Right lobe of liver (tissue), 6 donors: ENCODE data around the gene HOXC10. TPM values are rescaled to one million over a fixed set of nuclear protein-coding genes. Genes with fewer than 3 reads are reported as not detected.

ENCODE experiments used
- ATAC-seq, 4 donors: fragments of 200-7000 bp; cut with Tn5 transposase; one replicate each; pipeline ENCODE4 v1.9.1; 2020; ENCODE audit warnings: mild to moderate bottlenecking in 4 of 4, moderate library complexity in 4 of 4
- DNase-seq, 3 donors: peaks; one replicate each; pipeline ENCODE4 v3.0.0-alpha.2; 2020
- H3K27ac ChIP-seq, 3 donors: fragments of 200-600 bp; one replicate each; pipeline ENCODE4 v1.8.0; 2022
- H3K27me3 ChIP-seq, 2 donors: fragments of 200-600 bp; one replicate each; pipeline ENCODE4 v1.8.0; 2022
- H3K36me3 ChIP-seq, 4 donors: fragments of 200-600 bp; sonication (generic) in 1 of 4; one replicate each; pipeline versions ENCODE4 v1.5.1 to v1.8.0; 2017 to 2022; ENCODE audit warnings: control low read depth in 1 of 4
- H3K4me1 ChIP-seq, 4 donors: fragments of 200-600 bp; sonication (generic) in 1 of 4; one replicate each; pipeline versions ENCODE4 v1.5.1 to v1.8.0; 2017 to 2022; ENCODE audit warnings: control low read depth in 1 of 4
- H3K4me3 ChIP-seq, 3 donors: fragments of 200-600 bp; one replicate each; pipeline ENCODE4 v1.8.0; 2022
- H3K9me3 ChIP-seq, 4 donors: fragments of 200-600 bp; sonication (generic) in 1 of 4; one replicate each; pipeline versions ENCODE4 v1.5.1 to v1.8.0; 2017 to 2022; ENCODE audit warnings: control low read depth in 1 of 4
- POLR2A ChIP-seq: fragments of 450-650 bp; IDR thresholded peaks from one replicate; pipeline ENCODE4 v1.6.1; 2017; ENCODE audit warnings: antibody characterized with exemption, mild to moderate bottlenecking
- WGBS: methylation state at CpG from one replicate; pipeline ENCODE4 v1.1.6; 2018; ENCODE audit warnings: low coverage, low lambda C conversion rate; ENCODE audit not compliant: insufficient coverage; ENCODE audit errors: missing lambda C conversion rate; 5-methylcytosine and 5-hydroxymethylcytosine counted together
- intact Hi-C, 2 donors: fragments of 100-400 bp; cut with DNase I; formaldehyde crosslinking; loops; one replicate each; pipeline versions ENCODE4 v1.11.2 to v1.14.1; 2022
- total RNA-seq, 6 experiments: library from RNA; depleted of rRNA in 2 of 6; stranded (reverse); fragments of >200 nt in 2 of 6; fragmentation: NEBNext Ultra II Directional in 3 of 6; extraction: Animal tissue kit (Norgen Biotek cat#: 25700) in 3 of 6; gene quantifications; one replicate each; pipeline versions ENCODE4 v1.1.0 to v1.2.4, GENCODE V29; 2016 to 2023
- TF ChIP-seq, protein P1 (sequence below), 4 donors: fragments of 200-600 bp in 3 of 4; fragments of 450-650 bp in 1 of 4; IDR thresholded peaks; one replicate each; pipeline versions ENCODE4 v1.5.1 to v1.8.0; 2016 to 2022; ENCODE audit warnings: antibody characterized with exemption in 4 of 4, mild to moderate bottlenecking in 2 of 4
- donor health status: DM: no; HTN: yes; CAD: no.
- donor health status: DM: no; HTN: no; CAD: no.
- donor health status: DM: no; HTN: no; CAD: no.
- donor health status: DM: no; HTN: yes; CAD: no.
- donor health status: DM: no; HTN: yes; CAD: no.

HOXC10 gene
- total RNA-seq, 6 experiments from 2014 or later, result not detected

DNA sequence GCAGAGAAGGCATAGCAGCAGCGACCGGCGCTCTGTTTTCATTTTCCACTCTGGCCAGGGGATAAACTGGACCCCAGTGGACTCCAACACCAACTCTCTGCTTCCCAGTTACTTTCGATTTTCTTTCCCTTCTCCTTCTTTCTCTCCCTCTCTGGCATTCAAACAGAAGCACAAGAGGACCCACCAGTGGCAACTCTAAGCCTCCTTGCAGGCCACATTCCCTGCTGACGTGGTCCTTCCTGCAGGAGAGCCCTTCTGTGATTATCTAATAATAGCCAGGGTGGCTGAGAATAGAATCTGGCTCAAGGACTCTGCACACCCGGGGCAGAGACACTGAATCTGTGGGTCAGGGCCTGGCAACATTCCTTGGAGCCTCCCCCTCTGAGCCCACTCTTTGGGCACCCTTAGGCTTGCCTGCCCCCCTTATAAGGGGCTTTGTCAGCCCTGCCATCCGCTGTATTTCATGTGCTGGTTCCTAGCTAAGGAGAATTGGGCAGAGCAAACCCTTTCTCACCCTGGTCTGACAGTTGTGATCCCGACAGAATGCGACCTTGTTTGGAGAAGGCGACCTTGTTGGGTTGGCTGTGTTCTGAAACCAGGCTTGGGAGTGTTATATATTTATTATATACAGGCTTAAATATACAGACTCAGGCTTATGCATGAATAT, 35.1 kb downstream of the HOXC10 start:
- DNase-seq (no peak), ATAC-seq (no peak)
- H3K9me3 ChIP-seq, result no peaks in the 10 kb centered on the region
- H3K27me3 ChIP-seq, result peaks cover 0 to 57% of the 10 kb centered on the region in 2 donors
- no peak for TF ChIP-seq POLR2A
- TF ChIP-seq, protein P1, sequence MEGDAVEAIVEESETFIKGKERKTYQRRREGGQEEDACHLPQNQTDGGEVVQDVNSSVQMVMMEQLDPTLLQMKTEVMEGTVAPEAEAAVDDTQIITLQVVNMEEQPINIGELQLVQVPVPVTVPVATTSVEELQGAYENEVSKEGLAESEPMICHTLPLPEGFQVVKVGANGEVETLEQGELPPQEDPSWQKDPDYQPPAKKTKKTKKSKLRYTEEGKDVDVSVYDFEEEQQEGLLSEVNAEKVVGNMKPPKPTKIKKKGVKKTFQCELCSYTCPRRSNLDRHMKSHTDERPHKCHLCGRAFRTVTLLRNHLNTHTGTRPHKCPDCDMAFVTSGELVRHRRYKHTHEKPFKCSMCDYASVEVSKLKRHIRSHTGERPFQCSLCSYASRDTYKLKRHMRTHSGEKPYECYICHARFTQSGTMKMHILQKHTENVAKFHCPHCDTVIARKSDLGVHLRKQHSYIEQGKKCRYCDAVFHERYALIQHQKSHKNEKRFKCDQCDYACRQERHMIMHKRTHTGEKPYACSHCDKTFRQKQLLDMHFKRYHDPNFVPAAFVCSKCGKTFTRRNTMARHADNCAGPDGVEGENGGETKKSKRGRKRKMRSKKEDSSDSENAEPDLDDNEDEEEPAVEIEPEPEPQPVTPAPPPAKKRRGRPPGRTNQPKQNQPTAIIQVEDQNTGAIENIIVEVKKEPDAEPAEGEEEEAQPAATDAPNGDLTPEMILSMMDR (IDR thresholded peaks at IDR 0.05), result no peak
- H3K36me3 ChIP-seq, result no peaks in the 10 kb centered on the region
- no peak overlapping the region for H3K27ac ChIP-seq
- intact Hi-C loops, result no loop called here
- 23% methylated on average over 9 of the region's 10 CpGs for WGBS
- H3K4me1 ChIP-seq, result peaks cover 0 to 4% (median 0%) of the 10 kb centered on the region in 4 donors
- H3K4me3 ChIP-seq, result no peak overlapping the region

DNA sequence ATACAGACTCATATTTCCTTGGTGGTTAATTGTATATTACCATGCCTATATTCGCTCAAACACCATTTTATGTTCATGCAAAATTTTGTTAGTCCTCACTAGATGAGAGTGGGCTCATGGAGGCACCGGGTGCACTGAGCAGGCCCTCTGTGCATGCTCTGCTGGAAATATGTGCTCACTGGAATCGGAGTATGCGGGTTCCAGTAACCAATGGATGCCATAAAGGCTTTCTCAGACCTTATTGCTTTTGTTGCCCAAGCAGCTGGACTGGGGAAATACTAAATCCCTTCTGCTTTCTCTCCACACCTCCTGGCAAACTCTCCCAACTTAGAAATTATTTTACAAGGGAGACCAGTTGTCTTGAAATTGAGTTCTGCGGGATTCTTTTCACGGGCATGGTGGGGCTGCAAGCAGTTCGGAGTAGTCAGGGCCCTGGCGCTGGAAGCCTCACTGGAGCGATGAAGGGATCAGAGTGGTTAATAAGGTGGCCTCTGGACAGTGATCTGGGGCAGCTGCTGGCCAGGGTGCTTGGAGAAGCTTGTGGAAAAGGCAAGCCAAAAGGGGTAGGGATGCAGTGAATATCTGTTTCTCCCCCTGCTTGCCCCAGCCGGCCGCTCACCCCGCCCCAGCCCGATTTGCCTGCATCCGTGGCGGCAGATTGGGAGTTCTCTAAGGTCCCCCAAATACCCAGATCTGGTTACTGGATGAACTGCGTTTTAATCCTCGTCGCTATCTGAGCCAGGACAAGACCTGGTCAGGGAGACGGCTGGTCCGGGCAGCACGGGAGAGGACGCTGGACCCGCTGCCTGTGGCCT, 35.9 kb downstream of the HOXC10 start:
- DNase-seq, result no peak
- Histone ChIP-seq H3K9me3 (no peaks in the 10 kb centered on the region), H3K4me1 (peaks cover 0 to 4% (median 0%) of the 10 kb centered on the region in 4 donors), H3K36me3 (no peaks in the 10 kb centered on the region), H3K27ac (no peak overlapping the region), H3K4me3 (no peak overlapping the region), H3K27me3 (peaks cover 4 to 54% of the 10 kb centered on the region in 2 donors)
- TF ChIP-seq, protein P1 (IDR thresholded peaks at IDR 0.05), result no peak
- TF ChIP-seq POLR2A, result no peak
- no peak for ATAC-seq
- intact Hi-C loops, result no loop called here
- 42% methylated on average over 10 of the region's 23 CpGs for WGBS

DNA sequence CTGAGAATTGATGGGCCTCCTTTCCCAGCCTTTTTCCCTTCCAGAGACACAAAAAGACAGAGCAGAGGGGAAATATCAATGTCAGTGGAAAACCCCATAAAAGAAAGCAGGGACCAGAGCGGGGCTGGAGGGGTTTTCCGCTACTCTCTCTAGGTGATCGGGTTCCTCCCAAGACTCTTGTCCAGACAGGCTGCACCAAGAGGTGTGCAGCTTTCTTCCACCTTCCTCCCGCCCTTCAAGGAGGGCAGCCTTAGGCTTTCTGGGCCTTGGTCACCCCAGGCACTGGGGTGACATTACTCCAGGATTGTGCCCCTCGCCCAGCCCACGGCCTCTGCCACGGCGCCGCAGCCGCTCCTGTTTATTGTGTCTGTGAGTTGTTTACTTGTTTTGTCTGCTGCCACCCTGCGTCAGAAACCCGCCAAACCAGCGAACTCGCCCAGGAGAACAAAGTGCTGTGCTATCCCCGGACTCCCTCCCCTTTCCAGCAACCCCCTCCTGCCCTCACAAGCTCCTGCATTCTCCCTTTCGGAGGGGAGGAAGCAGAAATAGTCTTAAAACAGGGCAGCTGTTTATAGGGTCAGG, 36.6 kb downstream of the HOXC10 start:
- ATAC-seq (no peak), DNase-seq (no peak)
- Histone ChIP-seq H3K36me3 (no peaks in the 10 kb centered on the region), H3K9me3 (no peaks in the 10 kb centered on the region), H3K27me3 (peaks cover 4 to 58% of the 10 kb centered on the region in 2 donors), H3K4me3 (no peak overlapping the region), H3K4me1 (peaks cover 0 to 4% (median 0%) of the 10 kb centered on the region in 4 donors), H3K27ac (no peak overlapping the region)
- intact Hi-C loops, result no loop called here
- TF ChIP-seq, protein P1 (IDR thresholded peaks at IDR 0.05), result peak in 2 of 4 donors; percentile 14 to 16
- no peak for TF ChIP-seq POLR2A
- WGBS, result 10% methylated on average over 14 of the region's 16 CpGs

DNA sequence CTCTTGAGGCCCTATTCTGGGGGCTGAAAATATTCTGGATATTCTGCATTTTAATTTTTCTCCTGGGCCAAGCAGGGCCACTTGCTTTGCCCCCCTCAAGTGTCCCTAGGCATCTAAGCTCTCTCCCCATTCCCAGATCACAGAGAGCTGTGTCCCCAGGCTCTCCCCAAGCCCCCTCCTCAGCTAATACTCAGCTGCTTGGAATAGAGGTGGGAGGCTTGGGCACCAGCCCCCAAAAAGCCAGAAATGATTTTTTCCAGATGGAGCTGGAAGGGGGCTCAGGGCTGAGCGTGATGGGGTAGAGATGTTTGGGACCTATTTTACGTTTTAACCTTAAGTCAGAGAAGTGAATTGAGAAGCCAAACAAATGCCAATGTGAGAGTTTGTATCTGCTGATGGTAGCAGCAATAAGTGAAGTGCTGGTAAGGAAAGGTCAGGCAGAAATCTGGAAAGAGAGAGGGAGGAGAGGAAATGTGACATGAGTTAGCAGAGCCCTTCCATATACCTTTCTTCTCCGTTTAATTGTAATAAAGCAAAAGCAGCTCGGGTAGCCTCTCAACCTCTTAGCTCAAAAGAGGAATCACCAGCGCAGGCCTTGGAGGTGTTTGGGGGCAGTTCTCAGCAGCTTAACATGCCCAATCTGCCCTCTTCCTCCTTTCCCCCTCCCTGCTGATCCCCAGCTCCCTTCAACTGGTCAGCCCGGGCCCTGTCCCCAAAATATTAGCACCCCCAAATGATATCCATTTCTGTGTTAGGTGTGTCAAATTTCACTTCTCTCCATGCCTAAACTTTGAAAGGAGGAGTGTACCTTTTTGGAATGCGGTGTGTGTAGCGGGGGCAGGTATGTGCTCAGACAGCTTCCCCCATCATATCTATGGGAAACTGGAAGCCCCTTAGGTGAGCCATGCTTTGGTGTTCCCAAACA, 38.3 kb downstream of the HOXC10 start:
- DNase-seq, result no peak
- Histone ChIP-seq H3K27ac (no peak overlapping the region), H3K36me3 (no peaks in the 10 kb centered on the region), H3K4me3 (no peak overlapping the region), H3K27me3 (peaks cover 9 to 60% of the 10 kb centered on the region in 2 donors), H3K9me3 (no peaks in the 10 kb centered on the region), H3K4me1 (peaks cover 0 to 4% (median 0%) of the 10 kb centered on the region in 4 donors)
- 30% methylated on average over 6 of the region's 8 CpGs for WGBS
- intact Hi-C loops, result no loop called here
- TF ChIP-seq POLR2A, result no peak
- TF ChIP-seq, protein P1 (IDR thresholded peaks at IDR 0.05), result no peak
- no peak for ATAC-seq
